CD8-positive, alpha-beta memory T cell (primary cell): ENCODE measurements around the gene DUSP7. TPM values are rescaled to one million over a fixed set of nuclear protein-coding genes. Genes with fewer than 3 reads are reported as not detected.
A peak's percentile ranks its signal among the peaks of the same experiment; 100 is the strongest.

Experiments
- CTCF ChIA-PET: fragments of 350-600 bp; sonication (Branson Sonifier 250); formaldehyde crosslinking; loops from one replicate; lab custom pipeline; 2021; ENCODE audit warnings: antibody characterized with exemption; lab: Charles Lee
- POLR2A ChIA-PET: fragments of 350-600 bp; sonication (Branson Sonifier 250); formaldehyde crosslinking; loops from one replicate; lab custom pipeline; 2021; ENCODE audit warnings: antibody characterized with exemption; lab: Charles Lee
- DNase-seq, 5 donors: peaks; one replicate each; pipeline versions ENCODE4 v3.0.0 to v3.0.0-alpha.2; 2020 to 2022; ENCODE audit warnings: mixed read lengths in 1 of 5
- H3K27ac ChIP-seq: one replicate; pipeline ENCODE4 v1.7.0; 2013; ENCODE audit warnings: low read depth, mild to moderate bottlenecking, low read length, moderate library complexity
- H3K27me3 ChIP-seq: 2 replicates; pipeline ENCODE4 v1.7.0; 2013; ENCODE audit warnings: low read length, mild to moderate bottlenecking; ENCODE audit not compliant: insufficient read depth, poor library complexity, severe bottlenecking
- H3K36me3 ChIP-seq: 2 replicates; pipeline ENCODE4 v1.7.0; 2013; ENCODE audit warnings: mild to moderate bottlenecking, low read length, moderate library complexity; ENCODE audit not compliant: insufficient read depth
- H3K4me1 ChIP-seq: 2 replicates; pipeline ENCODE4 v1.7.0; 2013; ENCODE audit warnings: mild to moderate bottlenecking, low read length, moderate library complexity; ENCODE audit not compliant: insufficient read depth
- H3K4me3 ChIP-seq: 2 replicates; pipeline ENCODE4 v1.7.0; 2013; ENCODE audit warnings: mild to moderate bottlenecking, low read length
- H3K9me3 ChIP-seq: 2 replicates; pipeline ENCODE4 v1.7.0; 2013; ENCODE audit warnings: mild to moderate bottlenecking, low read length
- H3K27ac Mint-ChIP-seq, 8 donors: one replicate each; pipeline ENCODE4 v1.8.0; 2020 to 2021; ENCODE audit warnings: mixed read lengths in 8 of 8, mild to moderate bottlenecking in 6 of 8, inconsistent platforms in 3 of 8, moderate library complexity in 3 of 8
- H3K27me3 Mint-ChIP-seq, 2 donors: one replicate each; pipeline ENCODE4 v1.8.0; 2020 to 2021; ENCODE audit warnings: mixed read lengths in 2 of 2, mild to moderate bottlenecking in 1 of 2, moderate library complexity in 1 of 2
- H3K36me3 Mint-ChIP-seq, 3 donors: one replicate each; pipeline ENCODE4 v1.8.0; 2020 to 2021; ENCODE audit warnings: mixed read lengths in 3 of 3, inconsistent platforms in 1 of 3, mild to moderate bottlenecking in 1 of 3
- H3K4me1 Mint-ChIP-seq, 3 donors: one replicate each; pipeline ENCODE4 v1.8.0; 2020 to 2021; ENCODE audit warnings: mixed read lengths in 3 of 3, inconsistent platforms in 1 of 3, mild to moderate bottlenecking in 1 of 3
- H3K4me3 Mint-ChIP-seq, 7 donors: one replicate each; pipeline ENCODE4 v1.8.0; 2020 to 2021; ENCODE audit warnings: mixed read lengths in 7 of 7, mild to moderate bottlenecking in 6 of 7, moderate library complexity in 4 of 7, inconsistent platforms in 2 of 7
- H3K9me3 Mint-ChIP-seq, 5 donors: one replicate each; pipeline ENCODE4 v1.8.0; 2020 to 2022; ENCODE audit warnings: mixed read lengths in 5 of 5, mild to moderate bottlenecking in 3 of 5, moderate library complexity in 2 of 5, inconsistent platforms in 1 of 5
- polyA plus RNA-seq: library from polyadenylated mRNA; unstranded; fragments of 300-500 nt; fragmentation: Illumina TruSeq; gene quantifications from one replicate; pipeline ENCODE4 v1.2.3, GENCODE V29; 2021
- total RNA-seq, 2 experiments: library from RNA; stranded (reverse); gene quantifications; one replicate each; pipeline ENCODE4 v1.2.3, GENCODE V29; 2021

Gene DUSP7
- total and polyA plus RNA-seq, 3 experiments from 2014 or later: 7.2 to 27.2 (median 26.3) TPM

DNA sequence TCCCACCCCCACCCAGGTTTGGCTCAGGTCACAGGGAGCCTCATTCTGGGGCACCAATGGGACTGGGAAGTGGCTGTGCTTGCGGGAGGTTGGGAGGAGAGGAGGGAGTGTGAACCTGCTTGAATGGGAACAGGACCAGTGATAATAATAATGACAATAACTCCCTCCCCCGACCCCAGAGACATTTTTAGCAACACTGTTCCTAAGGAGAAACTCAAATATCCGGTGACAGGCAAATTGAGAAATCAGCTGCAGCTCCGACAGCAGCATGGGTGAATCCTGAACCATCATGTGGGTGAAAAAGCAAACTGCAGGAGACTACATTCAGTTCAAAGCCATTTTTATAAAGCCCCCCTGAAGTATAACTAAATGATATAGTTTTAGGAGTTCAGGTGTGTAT, 49.1 kb downstream of the DUSP7 start:
- DNase-seq: no peak
- H3K4me3 Mint-ChIP-seq: no peak overlapping the region
- H3K27ac Mint-ChIP-seq: no peak overlapping the region
- ChIA-PET CTCF (no interaction called here), POLR2A (no interaction called here)
- Histone ChIP-seq H3K4me1 (peaks cover 10% of the 10 kb centered on the region), H3K27ac (no peak overlapping the region), H3K4me3 (no peak overlapping the region), H3K36me3 (no peaks in the 10 kb centered on the region), H3K27me3 (no peaks in the 10 kb centered on the region), H3K9me3 (no peaks in the 10 kb centered on the region)
- no peaks in the 10 kb centered on the region for H3K9me3 Mint-ChIP-seq
- peaks cover 0 to 3% of the 10 kb centered on the region in 2 donors for H3K27me3 Mint-ChIP-seq
- H3K4me1 Mint-ChIP-seq: peaks cover 0 to 4% (median 0%) of the 10 kb centered on the region in 3 donors
- H3K36me3 Mint-ChIP-seq: no peaks in the 10 kb centered on the region

DNA sequence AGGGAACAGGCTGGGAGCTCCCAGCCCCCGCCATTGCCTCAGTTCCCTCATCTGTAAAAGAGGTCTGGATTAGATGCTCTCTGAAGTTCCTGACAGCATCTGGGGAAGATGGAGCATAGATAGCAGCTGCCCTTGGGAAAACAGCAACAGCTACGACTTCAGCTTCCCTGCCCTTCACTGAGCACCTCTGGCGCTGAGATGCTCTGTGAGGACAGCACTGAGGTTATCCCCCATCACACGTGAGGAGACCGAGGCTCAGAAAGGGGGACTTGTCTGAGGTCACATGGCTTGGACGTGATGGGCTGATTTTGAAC, 49.6 kb downstream of the DUSP7 start:
- peaks cover 0 to 6% (median 3%) of the 10 kb centered on the region in 3 donors for H3K4me1 Mint-ChIP-seq

DNA sequence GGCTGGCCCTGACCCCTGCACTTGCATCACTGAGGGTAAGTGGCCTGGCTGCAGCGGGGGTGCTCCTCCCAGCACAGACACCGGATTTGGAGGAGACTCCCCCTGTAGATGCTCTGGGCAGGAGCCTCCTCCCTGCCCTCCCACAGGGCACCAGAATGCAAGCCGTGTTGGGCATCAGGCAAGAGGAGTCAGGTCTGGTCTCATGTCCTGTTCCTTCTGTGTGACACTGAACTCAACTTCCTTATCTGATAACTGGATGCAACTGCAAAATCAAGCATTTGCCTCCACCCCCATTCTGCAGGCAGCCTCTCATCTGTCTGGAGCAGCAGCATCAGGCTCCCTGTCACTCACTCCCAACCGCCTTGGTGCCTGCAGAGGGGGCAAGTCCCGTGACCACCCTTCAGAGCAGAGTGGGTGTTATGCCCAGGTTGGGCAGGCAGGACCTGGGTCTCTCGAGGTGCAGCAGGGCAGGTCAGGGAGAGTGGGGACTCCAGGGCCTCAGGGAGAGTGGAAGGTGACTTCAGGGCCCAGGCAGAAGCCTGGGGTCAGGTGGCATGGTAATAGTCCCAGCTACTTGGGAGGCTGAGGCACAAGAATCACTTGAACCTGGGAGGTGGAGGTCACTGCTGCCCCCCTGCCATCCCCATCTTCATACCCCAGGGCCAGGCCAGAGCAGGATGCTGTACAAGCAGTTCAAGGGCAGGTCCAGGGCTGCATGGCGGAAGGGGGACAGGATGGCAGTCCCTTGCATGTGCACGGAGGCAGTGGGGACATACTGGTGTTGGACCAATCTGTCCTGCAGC, 50.2 kb downstream of the DUSP7 start:
- H3K27me3 Mint-ChIP-seq: peaks cover 0 to 3% of the 10 kb centered on the region in 2 donors
- H3K9me3 Mint-ChIP-seq: no peaks in the 10 kb centered on the region
- peak overlapping the region in 2 of 8 donors; percentile 11 to 47 for H3K27ac Mint-ChIP-seq
- ChIA-PET CTCF (interaction anchor here (6.1 kb wide), 1 partner anchor 116 kb away, joined by 79 read pairs; no protein-coding TSS in a partner anchor), POLR2A (no interaction called here)
- Histone ChIP-seq H3K4me3 (no peak overlapping the region), H3K4me1 (peaks cover 18% of the 10 kb centered on the region), H3K9me3 (no peaks in the 10 kb centered on the region), H3K27me3 (no peaks in the 10 kb centered on the region), H3K27ac (no peak overlapping the region), H3K36me3 (no peaks in the 10 kb centered on the region)
- no peak for DNase-seq
- no peak overlapping the region for H3K4me3 Mint-ChIP-seq
- peaks cover 0 to 11% (median 6%) of the 10 kb centered on the region in 3 donors for H3K4me1 Mint-ChIP-seq
- H3K36me3 Mint-ChIP-seq: no peaks in the 10 kb centered on the region

More for the DNA sequence above, 49.6 kb downstream of the DUSP7 start:
- Mint-ChIP-seq H3K4me3 (no peak overlapping the region), H3K27ac (no peak overlapping the region), H3K27me3 (peaks cover 0 to 3% of the 10 kb centered on the region in 2 donors), H3K36me3 (no peaks in the 10 kb centered on the region), H3K9me3 (no peaks in the 10 kb centered on the region)
- Histone ChIP-seq H3K27me3 (no peaks in the 10 kb centered on the region), H3K36me3 (no peaks in the 10 kb centered on the region), H3K27ac (no peak overlapping the region), H3K4me3 (no peak overlapping the region), H3K9me3 (no peaks in the 10 kb centered on the region), H3K4me1 (peaks cover 13% of the 10 kb centered on the region)
- DNase-seq: no peak
- POLR2A ChIA-PET: no interaction called here
- CTCF ChIA-PET: no interaction called here

DNA sequence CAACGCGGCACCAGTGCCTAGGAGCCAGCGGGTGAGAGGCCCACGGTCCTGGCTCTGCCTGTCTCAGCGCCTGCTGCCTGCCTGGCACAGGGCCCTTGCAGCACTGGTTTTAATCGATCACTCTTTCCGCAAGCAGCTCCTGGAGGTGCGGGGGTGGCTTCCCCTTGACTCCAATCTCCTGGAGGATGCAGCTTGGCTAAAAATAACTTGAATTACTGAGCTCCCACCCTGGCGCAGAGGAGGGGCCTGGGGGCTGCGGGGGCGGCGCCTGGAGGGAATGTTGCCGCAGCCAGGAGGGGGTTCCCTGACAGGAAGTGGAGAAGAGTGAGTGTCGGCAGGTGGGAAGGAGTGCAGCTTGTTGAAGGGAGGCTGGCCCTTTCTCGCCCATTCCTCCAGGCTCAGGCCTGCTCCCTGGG, 50.8 kb downstream of the DUSP7 start:
- ChIA-PET POLR2A (no interaction called here), CTCF (interaction anchor here (5.5 to 6.1 kb wide), 2 partner anchors 117 to 138 kb away, joined by 74 to 79 read pairs; no protein-coding TSS in a partner anchor)
- Histone ChIP-seq H3K27me3 (no peaks in the 10 kb centered on the region), H3K4me3 (no peak overlapping the region), H3K27ac (no peak overlapping the region), H3K36me3 (no peaks in the 10 kb centered on the region), H3K9me3 (no peaks in the 10 kb centered on the region), H3K4me1 (peaks cover 19% of the 10 kb centered on the region)
- no peak for DNase-seq
- Mint-ChIP-seq H3K27ac (peak overlapping the region in 2 of 8 donors; percentile 6 to 47), H3K27me3 (peaks cover 0 to 3% of the 10 kb centered on the region in 2 donors), H3K36me3 (no peaks in the 10 kb centered on the region), H3K9me3 (no peaks in the 10 kb centered on the region), H3K4me3 (no peak overlapping the region), H3K4me1 (peaks cover 0 to 11% (median 6%) of the 10 kb centered on the region in 3 donors)

DNA sequence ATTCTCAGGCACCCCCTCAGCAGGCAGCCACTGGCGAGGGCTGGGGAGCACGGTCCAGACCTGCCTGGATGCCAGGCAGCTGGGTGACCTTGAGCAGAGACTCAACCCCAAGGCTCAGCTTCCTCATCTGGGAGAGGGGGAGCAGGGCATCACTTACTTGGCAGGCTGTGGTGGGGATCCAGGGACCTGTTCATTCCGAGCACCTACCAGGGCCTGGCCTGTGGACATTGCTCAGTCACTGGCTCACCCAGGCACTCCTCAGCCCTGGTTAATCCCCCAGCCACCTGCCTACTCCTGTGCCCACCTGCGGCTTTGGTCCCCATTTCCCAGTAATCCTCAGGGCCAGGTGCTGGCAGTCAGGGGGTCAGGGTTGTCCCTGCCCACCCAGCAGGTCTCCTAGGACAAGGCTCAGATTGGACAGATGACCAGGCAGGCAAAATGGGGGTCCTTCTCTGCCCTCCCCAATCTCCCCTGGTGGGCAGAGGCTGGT, 51.4 kb downstream of the DUSP7 start:
- no peak for DNase-seq
- H3K4me3 ChIP-seq: no peak overlapping the region
- no peaks in the 10 kb centered on the region for H3K36me3 ChIP-seq
- POLR2A ChIA-PET: no interaction called here
- H3K27me3 ChIP-seq: no peaks in the 10 kb centered on the region
- Mint-ChIP-seq H3K36me3 (no peaks in the 10 kb centered on the region), H3K27me3 (peaks cover 0 to 3% of the 10 kb centered on the region in 2 donors), H3K4me1 (peaks cover 0 to 11% (median 6%) of the 10 kb centered on the region in 3 donors), H3K9me3 (no peaks in the 10 kb centered on the region), H3K27ac (no peak overlapping the region), H3K4me3 (no peak overlapping the region)
- H3K27ac ChIP-seq: no peak overlapping the region
- CTCF ChIA-PET: interaction anchor here (1.2 to 6.1 kb wide), 3 partner anchors 47 to 139 kb away, joined by 4 to 79 read pairs (median 74); no protein-coding TSS in a partner anchor
- H3K9me3 ChIP-seq: no peaks in the 10 kb centered on the region
- H3K4me1 ChIP-seq: peaks cover 19% of the 10 kb centered on the region

DNA sequence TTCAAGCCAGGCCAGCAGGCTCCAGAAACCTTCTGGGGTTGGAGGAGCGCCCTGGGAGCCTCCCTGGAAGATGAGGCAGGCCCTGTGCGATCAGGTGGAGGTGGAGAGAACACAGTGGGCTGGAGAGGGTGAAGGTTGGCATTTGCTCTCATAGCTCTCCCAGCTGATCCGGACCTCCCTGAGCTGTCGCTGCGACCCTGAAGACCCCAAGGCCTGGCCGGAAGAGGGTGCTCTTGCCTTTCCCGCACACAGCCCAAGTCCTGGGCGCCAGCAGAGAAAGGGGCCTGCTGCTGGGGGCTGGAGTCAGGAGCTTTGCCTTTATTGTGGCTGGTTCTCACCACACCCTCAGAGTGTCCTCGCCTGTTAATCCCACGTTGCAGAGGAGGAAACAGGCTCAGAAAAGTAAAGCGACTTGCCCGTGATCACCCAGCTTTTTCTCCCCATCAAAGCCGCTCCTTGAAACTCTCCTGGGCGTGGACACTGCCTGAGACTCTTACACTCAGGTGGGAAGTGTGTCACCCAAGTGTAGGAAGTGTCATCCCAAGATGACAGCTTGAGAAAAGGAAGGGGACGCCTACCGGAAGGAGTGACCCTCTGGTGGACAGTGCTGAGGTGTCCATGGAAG, 52.1 kb downstream of the DUSP7 start:
- no peaks in the 10 kb centered on the region for H3K36me3 Mint-ChIP-seq
- H3K4me1 Mint-ChIP-seq: peaks cover 0 to 11% (median 6%) of the 10 kb centered on the region in 3 donors
- H3K9me3 ChIP-seq: no peaks in the 10 kb centered on the region
- no peaks in the 10 kb centered on the region for H3K27me3 ChIP-seq
- H3K27me3 Mint-ChIP-seq: peaks cover 1 to 3% of the 10 kb centered on the region in 2 donors
- H3K4me1 ChIP-seq: peaks cover 19% of the 10 kb centered on the region
- H3K4me3 Mint-ChIP-seq: no peak overlapping the region
- H3K27ac ChIP-seq: no peak overlapping the region
- H3K36me3 ChIP-seq: no peaks in the 10 kb centered on the region
- POLR2A ChIA-PET: no interaction called here
- no peak overlapping the region for H3K27ac Mint-ChIP-seq
- DNase-seq: no peak
- no peaks in the 10 kb centered on the region for H3K9me3 Mint-ChIP-seq
- CTCF ChIA-PET: interaction anchor here (0.9 to 6.1 kb wide), 7 partner anchors 31 to 140 kb away, joined by 3 to 79 read pairs (median 3); partner anchors contain the start of genes ABHD14B and RRP9
- no peak overlapping the region for H3K4me3 ChIP-seq

DNA sequence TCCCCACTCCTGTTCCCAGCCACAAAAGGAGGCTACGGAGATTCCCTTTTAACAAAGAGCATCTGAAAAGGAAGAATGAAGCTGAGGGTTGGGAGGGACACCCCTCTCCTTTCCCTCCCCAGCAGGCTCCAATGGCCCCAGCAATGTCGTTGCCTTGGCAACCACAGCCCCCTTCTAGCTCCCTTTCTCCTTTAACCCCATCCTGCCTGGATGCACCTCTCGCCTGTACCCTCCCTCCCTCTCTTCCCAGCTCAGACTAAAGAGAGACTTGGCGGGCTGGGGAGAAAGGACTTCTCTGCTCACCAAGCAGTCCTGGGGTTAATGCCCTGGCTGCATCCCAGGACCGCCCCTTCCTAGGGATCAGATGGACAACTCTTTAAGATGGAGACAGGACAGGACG, 53.6 kb downstream of the DUSP7 start:
- ChIA-PET POLR2A (no interaction called here), CTCF (interaction anchor here (1.1 to 6.1 kb wide), 13 partner anchors 51 to 443 kb away, joined by 4 to 79 read pairs (median 9); partner anchors contain the start of gene DUSP7)
- H3K36me3 ChIP-seq: no peaks in the 10 kb centered on the region
- no peaks in the 10 kb centered on the region for H3K36me3 Mint-ChIP-seq
- peaks cover 0 to 11% (median 6%) of the 10 kb centered on the region in 3 donors for H3K4me1 Mint-ChIP-seq
- no peak overlapping the region for H3K4me3 Mint-ChIP-seq
- H3K4me1 ChIP-seq: peaks cover 19% of the 10 kb centered on the region
- DNase-seq: no peak
- H3K27me3 Mint-ChIP-seq: peaks cover 1 to 3% of the 10 kb centered on the region in 2 donors
- H3K9me3 ChIP-seq: no peaks in the 10 kb centered on the region
- no peak overlapping the region for H3K4me3 ChIP-seq
- H3K27ac ChIP-seq: no peak overlapping the region
- H3K27ac Mint-ChIP-seq: no peak overlapping the region
- no peaks in the 10 kb centered on the region for H3K9me3 Mint-ChIP-seq
- no peaks in the 10 kb centered on the region for H3K27me3 ChIP-seq
